Stimulated activated CD4-positive, alpha-beta T cell treated with anti-CD3 and anti-CD28 coated beads, Interleukin-1b, Interleukin-23, amount 100 ng/mL, for 24 hours (primary cell): ENCODE results near the gene TRAF3IP1.

ENCODE experiments used
- DNase-seq, 4 experiments: peaks; one replicate each; pipeline ENCODE4 v3.0.0-alpha.2; 2020; ENCODE audit warnings: low read depth in 4 of 4, low spot score in 1 of 4

TRAF3IP1 gene

DNA sequence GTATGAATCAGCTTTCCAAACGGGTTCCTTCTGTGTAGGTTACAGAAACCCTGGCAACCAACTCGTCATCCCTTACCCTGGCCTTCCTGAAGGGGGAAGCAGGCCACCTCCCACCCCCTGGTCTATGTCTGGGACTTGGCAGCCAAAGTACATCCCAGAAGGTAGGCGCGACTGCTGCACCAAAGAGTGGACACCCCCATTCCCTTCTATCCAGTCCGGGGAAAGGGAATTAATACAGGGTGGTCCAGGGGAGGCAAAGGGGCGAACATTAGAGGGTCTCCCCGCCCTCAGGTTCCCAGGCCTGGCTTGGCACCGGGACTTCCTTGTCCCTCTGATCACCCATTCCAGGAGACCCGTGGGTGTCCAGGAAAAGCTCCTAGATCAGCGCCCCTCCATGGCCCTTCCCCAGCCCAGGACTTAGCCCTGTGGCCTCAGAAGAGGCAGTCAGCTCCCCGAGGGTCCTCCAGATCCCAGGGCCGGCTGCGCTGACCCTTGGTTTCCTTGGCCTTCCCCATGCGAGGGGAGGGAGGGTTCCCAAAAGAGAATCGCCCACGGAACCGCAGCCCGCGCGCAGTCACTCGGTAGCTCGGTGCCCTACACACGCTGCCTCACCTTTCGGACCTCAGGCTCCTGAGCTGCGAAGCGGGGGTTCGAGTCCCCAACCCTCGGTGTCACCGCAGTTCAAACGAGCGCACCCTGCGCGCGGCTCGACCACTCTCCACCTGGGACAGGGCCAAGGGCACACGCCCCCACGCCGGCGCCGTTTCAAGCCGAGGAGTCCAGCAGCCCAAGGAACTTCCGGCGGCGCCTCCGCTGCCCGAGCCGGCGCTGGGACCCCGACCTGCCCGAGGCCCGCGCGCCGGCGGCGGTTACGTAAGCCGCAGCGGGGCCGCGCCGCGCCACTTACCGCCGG lies 32.3 kb upstream of the TRAF3IP1 start, which contains the start of gene PER2:
Gene PER2, minus strand, starts transcription at position 874 of the 913 bp plus-strand sequence. CDS start 10,674 bp downstream, outside the sequence.
- peak in 2 of 4 experiments; percentile 7 to 32 for DNase-seq

DNA sequence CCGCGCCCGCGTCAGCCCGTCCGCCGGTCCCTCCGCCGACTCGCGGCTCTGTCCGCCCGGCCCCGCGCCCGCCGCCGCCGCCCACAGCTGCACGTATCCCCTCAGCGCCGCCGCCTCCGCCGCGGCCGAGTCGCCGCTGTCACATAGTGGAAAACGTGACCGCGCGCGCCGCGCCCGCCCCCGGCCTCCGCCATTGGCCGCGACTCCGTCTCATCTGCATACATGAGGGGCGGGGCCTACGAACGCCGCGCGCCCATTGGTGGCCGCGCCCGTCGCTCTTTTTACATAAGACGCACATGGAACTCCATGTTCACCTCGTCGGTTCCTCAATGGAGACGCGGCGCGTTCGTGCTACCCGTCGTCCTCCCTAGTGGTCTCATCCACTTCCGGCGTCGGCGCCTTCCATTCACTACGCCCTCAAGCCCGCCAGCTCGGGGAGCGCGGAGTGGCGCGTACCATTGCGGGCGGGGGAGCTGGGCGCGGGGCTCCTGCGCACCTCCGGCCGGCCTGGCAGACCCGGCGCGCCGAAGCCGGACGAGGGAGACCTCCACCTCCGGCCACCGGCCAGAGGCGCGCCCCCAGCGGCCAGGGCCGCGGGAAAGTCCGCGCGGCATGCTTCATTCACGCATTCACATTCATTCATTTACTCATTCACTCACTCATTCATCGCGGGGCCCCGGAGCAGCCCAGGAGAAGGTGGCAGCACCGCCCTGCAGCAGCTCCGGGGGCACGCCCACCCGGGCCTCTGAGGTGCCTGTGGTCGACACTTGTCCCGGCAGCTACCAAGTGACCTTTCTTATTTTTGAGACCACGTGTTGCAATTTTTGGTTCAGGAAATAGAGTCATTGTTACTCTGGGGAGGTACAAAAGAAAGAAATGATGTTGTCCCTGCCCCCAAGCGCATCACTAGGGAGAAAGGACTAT lies 31.4 kb upstream of the TRAF3IP1 start:
- peak; percentile 84 to 94 (median 92) for DNase-seq

DNA sequence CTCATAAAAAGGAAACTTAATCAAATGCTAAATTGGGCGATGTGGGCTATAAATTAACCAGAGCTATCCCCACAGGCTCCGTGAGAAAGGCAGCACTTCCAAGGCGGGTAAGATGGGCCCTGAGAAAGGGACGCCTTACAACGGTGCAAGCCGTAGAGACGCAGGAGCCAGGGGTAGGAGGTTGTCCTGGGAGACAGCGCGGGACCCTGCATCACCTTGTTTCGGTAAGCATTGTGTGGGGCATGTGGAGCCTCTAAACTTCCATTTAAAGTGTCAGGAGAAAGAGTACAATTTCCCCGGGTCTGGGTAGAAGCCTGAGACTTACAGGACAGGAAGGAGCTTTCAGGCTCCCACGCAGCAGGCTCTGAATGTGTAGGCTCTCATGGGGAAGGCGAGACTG lies 30.7 kb upstream of the TRAF3IP1 start:
- DNase-seq: no peak

- DNase-seq: no peak
These were observed 30.2 kb upstream of the TRAF3IP1 start for GRCh38 chr2:238290091-238290509.

DNA sequence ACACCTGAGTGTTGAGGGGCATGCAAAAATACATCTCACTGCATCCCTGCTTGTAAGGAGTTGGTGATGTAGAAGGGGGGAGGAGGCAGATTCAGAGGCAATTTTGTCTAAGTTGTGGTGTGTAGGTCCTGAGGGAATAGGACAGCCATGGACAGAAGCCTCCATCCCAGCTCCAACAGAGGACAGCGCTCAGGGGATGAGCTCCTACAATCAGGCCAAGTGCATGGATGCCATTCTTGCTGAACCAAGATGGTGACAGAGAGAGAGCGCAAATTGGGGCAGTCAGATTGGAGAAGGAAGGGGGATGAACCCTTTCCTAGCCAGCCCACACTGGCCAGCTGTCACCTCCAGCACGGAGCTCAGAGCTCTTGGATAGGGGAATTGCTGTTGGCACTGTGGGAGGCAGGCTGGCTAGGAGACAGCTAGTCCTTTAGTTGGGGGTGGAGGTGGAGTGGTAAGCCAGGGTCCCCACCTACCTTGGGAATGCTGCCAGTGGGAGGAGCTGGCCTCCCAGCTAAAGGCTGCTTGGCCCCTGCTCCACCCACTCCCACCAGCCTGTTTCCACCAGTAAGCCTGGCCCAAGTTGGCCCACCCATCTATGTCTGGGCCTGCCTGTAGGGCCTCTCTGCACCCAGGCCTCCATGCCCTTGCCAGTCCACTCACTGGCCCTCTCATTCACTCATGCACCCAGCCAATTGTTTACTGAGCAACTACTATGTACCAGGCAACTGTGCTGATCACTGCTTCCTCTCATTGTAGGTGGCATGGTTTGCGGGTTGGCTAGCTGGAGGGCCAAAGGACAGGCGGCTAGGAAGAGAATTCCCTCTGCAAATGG lies 29.4 kb upstream of the TRAF3IP1 start:
- no peak for DNase-seq

DNA sequence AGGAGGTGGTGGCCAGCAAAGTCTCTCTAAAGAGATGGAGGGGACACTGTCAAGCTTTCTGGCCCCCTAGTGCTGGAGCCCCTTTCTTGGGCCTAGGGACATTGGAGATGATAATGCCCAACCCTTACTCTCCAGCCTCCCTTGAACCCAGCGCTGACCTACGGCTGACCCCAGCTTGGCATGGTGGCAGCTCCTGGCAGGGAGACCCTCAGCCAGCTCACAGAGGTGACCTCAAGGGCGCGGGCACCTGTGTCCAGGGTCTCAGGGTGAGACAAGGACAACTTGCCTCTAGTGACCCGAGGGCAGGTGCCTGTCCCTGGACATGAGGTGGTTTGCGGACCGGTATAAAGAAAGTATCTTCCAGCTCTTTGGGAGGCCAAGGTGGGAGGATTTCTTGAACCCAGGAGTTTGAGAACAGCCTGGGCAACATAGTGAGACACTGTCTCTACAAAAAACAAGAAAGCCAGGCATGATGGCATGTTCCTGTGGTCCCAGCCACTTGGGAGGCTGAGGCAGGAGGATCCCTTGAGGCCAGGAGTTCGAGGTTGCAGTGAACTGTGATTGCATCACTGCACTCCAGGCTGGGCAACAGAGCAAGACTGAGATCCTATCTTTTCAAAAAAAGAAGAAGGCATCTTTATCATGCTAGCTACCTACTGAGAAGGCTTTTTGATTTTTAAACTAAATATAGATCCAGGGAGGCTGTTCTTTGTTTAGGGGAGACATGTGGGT lies 28.6 kb upstream of the TRAF3IP1 start:
- no peak for DNase-seq

DNA sequence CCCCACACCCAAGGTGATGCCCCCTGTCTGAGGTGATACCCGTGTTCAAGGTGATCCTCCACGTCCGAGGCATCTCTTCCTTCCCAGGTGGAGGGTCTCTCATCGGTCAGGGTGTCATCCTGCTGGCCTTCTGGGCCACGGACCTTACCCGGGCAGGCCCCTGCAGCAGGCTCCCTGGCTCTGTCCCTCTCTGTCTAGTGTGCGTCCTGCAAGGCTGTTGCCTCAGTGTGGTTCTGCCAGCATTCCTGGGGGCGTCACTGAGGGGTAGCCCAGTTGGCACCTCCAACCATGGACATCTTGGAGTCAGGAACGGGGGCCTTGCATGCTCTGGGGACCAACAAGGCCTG lies 26.3 kb upstream of the TRAF3IP1 start:
- no peak for DNase-seq

- no peak for DNase-seq
These were observed 25.8 kb upstream of the TRAF3IP1 start for GRCh38 chr2:238294393-238295143.

DNA sequence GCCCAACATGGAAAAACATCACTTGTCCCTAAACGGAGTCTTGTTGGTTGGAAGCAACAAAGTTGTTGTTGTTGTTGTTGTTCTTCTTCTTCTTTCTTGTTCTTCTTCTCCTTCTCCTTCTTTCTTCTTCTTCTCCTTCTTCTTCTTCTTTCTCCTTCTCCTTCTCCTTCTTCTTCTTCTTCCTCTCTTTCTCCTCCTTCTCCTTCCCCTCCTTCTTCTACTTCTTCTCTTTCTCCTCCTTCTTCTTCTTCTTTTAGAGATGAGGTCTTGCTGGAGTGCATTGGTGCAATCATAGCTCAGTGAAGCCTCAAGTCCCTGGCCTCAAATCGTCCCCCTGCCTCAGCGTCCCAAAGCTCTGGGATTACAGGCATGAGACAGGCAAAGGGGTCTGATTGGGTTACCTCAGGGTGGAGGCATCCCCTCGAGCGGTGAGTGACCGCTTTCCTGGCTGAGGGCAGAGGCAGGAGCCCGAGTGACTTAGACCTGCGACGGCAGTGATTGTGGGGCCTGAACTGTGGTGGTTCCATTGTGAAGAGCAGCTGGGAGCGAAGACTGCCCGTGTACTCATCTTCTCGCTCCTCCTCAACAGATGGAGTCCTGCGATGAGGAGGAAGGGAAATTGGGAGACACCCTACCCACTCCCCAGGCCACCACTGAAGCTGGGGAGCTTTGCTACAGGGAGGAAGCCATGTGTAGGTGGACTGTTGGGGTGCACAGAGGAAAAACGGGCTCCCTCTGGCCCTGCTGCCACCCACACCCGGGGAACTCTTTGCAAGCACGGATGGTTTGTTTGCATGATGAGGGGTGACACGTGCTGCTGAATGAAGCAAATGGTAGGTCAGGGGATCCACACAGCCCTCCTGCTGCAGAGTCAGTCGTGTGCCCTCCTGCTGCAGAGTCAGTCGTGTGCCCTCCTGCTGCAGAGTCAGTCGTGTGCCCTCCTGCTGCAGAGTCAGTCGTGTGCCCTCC lies 24.9 kb upstream of the TRAF3IP1 start:
- no peak for DNase-seq

DNA sequence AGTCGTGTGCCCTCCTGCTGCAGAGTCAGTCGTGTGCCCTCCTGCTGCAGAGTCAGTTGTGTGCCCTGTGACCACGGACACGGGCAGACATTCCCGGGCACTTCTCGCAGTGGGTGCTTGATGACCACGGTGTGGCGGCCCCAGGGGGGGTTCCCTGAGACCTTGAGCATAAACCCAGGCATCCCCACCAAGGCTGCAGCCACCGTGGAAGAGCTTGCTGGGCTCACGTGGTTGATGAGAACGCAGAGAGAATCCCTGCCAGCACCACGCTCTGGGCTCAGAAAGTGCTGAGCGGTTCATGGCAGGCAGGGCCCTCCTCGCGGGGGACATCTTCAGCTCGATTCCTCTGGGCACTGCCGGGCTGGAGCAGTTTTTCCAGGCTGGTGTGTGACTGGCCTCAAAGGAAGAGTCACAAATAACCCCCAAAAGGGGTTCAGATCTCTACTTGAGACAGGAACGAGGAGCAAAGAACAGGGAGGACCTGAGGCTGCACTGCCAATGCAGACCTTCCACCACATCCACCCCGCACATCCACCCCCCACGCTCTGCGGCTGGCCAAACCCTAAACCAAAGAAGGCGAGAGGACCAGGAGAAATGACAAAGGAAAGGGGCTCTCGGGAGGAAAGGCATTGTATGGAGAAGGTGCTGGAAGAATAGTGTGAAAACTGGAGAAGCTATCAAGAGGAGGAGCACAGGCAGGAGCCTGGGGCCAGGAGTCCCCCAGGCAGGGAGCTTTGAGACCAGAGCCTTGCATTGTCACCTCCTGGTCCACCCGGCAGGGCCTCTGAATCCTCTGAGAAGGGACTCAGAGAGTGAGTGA lies 23.5 kb upstream of the TRAF3IP1 start:
- DNase-seq: no peak

GRCh38 chr2:238299803-238300202 lies 20.5 kb upstream of the TRAF3IP1 start:
- no peak for DNase-seq

GRCh38 chr2:238302087-238302486 lies 18.2 kb upstream of the TRAF3IP1 start:
- no peak for DNase-seq

DNA sequence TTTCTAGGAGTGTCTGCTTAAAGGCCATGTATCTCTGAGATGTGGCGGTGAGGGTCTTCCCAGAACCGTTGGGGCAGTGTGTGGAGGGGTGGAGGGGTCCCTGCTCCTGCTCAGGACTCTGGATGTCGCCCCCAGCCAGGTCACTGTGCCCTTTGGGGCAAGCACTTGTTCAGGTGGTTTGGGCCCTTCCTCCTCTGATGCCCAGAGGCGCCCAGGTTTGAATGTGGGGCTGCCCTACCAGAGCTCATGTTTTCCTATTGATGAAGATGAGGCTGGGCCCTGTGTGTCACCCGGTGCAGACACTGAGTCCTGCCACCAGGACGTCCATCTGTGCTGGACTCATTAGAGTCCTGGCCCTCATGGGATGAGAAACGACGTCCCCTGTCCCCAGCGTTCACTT lies 17.6 kb upstream of the TRAF3IP1 start:
- no peak for DNase-seq

DNA sequence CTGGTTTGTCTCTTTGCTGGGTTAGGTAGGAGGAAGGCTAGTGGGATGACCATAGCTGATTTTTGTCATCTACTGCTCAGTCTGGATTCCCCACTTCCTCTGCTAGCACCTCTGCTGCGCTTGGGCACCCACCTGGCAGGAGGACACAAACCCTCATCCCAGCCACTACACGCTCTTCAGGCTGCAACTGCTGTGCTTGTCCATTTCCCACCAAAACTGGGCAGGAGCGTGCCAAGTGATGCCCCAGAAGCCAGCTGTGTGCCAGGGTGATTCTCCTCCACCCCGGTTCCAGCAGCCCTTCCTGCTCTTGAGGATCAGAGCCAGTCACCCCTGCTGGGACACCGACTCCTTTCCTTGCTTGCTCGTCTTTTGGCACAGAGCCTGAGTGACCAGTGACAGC lies 16.2 kb upstream of the TRAF3IP1 start:
- no peak for DNase-seq

DNA sequence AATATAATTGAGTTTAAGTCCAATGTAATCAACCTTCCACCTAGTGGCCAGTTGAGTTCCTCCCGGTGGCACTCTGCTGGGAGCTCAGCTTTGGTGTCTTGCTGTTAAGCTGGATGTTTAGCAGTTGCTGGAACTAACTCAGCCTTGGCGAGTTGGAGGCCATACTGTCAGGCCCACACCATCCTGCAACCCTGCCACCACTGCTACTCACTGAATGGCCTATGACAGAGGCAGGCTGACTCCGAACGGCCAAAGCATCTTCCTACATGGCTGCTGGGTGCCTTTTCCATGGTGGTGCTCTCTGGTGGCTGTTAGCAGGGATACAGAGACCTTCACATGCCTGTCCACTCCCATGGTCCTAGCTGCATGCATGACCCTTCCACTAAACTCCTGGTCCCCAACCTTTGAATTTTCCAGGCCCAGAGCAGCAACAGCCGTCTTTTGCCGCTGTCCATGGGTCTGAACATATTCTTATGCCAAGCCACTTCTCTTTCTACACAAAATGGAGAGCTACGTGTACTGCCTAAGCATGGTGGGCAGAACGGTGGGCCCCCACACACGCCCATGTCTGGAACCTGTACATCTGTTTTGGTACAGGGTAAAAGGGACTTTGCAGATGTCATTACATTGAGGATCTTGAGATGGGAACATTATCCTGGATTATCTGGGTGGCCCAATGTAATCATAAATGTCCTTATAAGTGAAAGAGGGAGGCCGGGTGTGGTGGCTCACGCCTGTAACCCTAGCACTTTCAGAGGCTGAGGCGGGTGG lies 15.0 kb upstream of the TRAF3IP1 start:
- no peak for DNase-seq

DNA sequence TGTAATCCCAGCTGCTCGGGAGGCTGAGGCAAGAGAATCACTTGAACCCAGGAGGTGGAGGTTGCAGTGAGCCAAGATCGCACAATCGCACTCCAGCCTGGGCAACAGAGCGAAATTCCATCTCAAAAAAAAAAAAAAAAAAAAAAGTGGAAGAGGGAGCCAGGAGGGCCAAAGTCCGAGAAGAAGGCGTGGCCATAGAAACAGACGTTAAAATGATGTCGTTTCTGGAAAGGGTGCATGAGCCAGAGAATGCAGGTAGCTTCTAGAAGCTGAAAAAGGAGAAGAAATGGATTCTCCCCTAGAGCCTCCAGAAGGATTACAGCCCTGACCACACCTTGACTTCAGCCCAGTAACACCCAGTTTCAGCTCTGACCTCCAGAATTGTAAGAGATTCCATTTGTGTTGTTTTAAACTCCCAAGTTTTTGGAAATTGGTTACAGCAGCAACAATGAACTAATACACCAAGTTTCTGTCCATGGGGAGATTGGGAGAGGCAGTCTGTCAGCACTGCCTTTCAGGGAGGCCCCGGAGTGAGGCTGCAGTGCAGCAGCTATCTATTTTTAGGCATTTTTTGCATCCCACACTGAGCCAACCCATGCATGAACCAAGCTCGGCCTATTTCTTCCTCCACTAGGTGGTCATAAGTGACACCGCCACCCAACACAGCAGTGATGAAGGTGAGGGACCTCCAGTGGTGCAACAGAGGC lies 14.2 kb upstream of the TRAF3IP1 start:
- no peak for DNase-seq
